Neural crest cell (in vitro differentiated cells): ENCODE data around the gene TBC1D5. TPM values are rescaled to one million over a fixed set of nuclear protein-coding genes. Genes with fewer than 3 reads are reported as not detected.
A peak's percentile ranks its signal among the peaks of the same experiment; 100 is the strongest.

Source experiments
- DNase-seq: peaks from one replicate; pipeline ENCODE4 v3.0.0; 2021; ENCODE audit warnings: low read depth, mixed read lengths, low spot score
- H3K27ac Mint-ChIP-seq: one replicate; pipeline ENCODE4 v1.8.0; 2021; ENCODE audit warnings: mild to moderate bottlenecking, mixed read lengths; ENCODE audit not compliant: unreplicated experiment
- H3K27me3 Mint-ChIP-seq: 2 replicates; pipeline ENCODE4 v1.8.0; 2021; ENCODE audit warnings: low read depth, mild to moderate bottlenecking, mixed read lengths
- H3K36me3 Mint-ChIP-seq: 2 replicates; pipeline ENCODE4 v1.8.0; 2021; ENCODE audit warnings: low read depth, mild to moderate bottlenecking, mixed read lengths
- H3K4me1 Mint-ChIP-seq: 2 replicates; pipeline ENCODE4 v1.8.0; 2021; ENCODE audit warnings: mixed read lengths
- H3K4me3 Mint-ChIP-seq: one replicate; pipeline ENCODE4 v1.8.0; 2021; ENCODE audit warnings: mild to moderate bottlenecking, mixed read lengths
- H3K9me3 Mint-ChIP-seq: 2 replicates; pipeline ENCODE4 v1.8.0; 2021; ENCODE audit warnings: mixed read lengths
- total RNA-seq: library from RNA; stranded (reverse); gene quantifications from 2 replicates; pipeline ENCODE4 v1.2.1, GENCODE V29; 2021
- TF ChIP-seq, protein P1 (sequence below): fragments of 200-600 bp; sonication (generic); conservative IDR thresholded peaks from 2 replicates; pipeline ENCODE4 v1.5.0; 2021; ENCODE audit warnings: antibody characterized with exemption, mild to moderate bottlenecking

The TBC1D5 gene
- total RNA-seq, 1 donor from 2014 or later, result 51.2 TPM

DNA sequence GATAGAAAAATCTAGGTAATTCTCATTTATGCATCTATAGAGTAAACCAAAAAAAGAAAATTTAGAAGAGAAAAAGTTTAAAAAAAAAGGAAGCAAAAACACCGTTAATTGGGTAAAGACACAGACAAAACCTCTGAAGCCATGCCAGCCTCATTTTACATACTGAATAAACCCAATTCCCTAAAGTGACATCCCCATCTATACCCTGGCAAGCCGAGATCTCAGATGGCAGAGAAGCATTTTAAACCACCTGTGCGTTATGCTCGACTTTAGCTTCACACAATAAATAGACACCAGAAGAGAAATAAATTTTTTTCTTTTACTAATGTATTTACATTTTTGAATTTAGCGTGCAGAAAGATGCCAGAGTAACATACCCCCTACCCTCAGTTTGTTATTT is 475.6 kb downstream of the TBC1D5 start:
- Mint-ChIP-seq H3K4me1 (no peaks in the 10 kb centered on the region), H3K9me3 (no peaks in the 10 kb centered on the region), H3K27ac (no peak overlapping the region), H3K27me3 (no peaks in the 10 kb centered on the region), H3K4me3 (no peak overlapping the region), H3K36me3 (no peaks in the 10 kb centered on the region)
- TF ChIP-seq, protein P1, sequence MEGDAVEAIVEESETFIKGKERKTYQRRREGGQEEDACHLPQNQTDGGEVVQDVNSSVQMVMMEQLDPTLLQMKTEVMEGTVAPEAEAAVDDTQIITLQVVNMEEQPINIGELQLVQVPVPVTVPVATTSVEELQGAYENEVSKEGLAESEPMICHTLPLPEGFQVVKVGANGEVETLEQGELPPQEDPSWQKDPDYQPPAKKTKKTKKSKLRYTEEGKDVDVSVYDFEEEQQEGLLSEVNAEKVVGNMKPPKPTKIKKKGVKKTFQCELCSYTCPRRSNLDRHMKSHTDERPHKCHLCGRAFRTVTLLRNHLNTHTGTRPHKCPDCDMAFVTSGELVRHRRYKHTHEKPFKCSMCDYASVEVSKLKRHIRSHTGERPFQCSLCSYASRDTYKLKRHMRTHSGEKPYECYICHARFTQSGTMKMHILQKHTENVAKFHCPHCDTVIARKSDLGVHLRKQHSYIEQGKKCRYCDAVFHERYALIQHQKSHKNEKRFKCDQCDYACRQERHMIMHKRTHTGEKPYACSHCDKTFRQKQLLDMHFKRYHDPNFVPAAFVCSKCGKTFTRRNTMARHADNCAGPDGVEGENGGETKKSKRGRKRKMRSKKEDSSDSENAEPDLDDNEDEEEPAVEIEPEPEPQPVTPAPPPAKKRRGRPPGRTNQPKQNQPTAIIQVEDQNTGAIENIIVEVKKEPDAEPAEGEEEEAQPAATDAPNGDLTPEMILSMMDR, result no peak
- DNase-seq, result no peak

DNA sequence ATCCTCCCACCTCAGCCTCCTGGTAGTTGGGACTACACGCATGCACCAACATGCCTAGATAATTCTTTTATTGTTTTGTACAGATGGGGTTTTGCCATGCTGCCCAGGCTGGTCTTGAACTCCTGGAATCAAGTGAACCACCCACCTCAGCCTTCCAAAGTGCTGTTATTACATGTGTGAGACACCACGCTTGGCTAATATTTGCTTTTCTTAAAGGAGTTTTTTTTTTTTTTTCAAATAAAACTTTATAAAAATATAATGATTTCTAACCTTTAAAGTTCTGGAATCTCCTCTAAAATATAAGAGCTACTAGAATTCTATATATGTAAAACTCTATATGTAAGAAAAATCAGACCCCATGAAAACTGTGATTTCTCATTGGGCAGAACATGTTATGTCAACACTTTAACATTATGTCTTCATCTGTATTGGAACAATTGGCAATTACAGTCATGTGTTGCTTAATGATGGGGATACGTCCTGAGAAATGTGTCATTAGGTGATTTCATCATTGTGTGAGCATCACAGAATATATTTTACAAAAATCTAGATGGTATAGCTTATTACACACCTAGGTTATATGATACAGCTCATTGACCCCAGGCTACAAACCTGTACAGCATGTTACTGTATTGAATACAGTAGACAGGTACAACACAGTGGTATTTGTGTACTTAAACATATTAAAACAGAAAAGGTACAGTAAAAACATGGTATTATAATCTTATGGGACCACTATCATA is 480.6 kb downstream of the TBC1D5 start:
- no peak for DNase-seq
- Mint-ChIP-seq H3K4me3 (no peak overlapping the region), H3K9me3 (no peaks in the 10 kb centered on the region), H3K27ac (no peak overlapping the region), H3K27me3 (no peaks in the 10 kb centered on the region), H3K4me1 (no peaks in the 10 kb centered on the region), H3K36me3 (no peaks in the 10 kb centered on the region)
- TF ChIP-seq, protein P1, result no peak

DNA sequence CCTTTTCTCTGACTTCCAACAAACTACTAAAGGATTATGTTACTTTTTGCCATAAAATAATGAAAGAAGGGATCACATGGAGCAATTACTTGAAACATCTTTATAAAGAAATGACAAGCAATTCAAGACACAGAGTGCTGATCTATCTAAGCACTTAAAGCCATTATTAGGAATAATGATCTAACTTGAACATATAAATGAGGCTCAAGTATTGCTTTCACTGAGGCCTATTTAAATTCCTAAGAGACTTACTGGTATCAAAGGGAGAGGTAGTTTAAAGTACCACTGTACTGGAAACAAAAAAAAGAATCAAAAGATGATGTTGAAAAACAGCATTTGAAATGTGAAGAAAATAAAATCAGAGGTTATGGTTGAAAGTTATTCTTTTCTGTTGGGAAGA is 482.2 kb downstream of the TBC1D5 start:
- TF ChIP-seq, protein P1, result no peak
- H3K27ac Mint-ChIP-seq, result no peak overlapping the region
- H3K4me3 Mint-ChIP-seq, result no peak overlapping the region
- no peaks in the 10 kb centered on the region for H3K27me3 Mint-ChIP-seq
- DNase-seq, result no peak
- H3K9me3 Mint-ChIP-seq, result no peaks in the 10 kb centered on the region
- no peaks in the 10 kb centered on the region for H3K36me3 Mint-ChIP-seq
- no peaks in the 10 kb centered on the region for H3K4me1 Mint-ChIP-seq

DNA sequence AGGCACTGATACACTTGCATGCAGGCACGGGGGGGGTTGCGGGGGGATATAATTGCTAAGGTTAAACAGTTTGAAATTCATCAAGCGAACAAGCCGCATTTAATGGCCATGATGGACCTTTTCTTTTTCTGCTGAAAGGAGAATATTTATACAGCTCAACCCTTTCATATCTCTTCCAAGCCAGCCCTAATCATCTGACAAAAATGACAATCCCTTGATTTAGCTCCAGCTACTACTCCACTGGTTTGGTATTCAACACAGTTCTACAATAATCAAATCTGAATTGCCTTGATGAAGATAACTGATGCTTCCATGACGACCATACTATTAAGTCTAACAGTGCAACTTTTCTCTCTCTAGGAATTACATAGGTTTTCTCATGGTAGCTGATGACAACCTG is 482.7 kb downstream of the TBC1D5 start:
- no peak for DNase-seq
- Mint-ChIP-seq H3K36me3 (no peaks in the 10 kb centered on the region), H3K27me3 (no peaks in the 10 kb centered on the region), H3K27ac (no peak overlapping the region), H3K4me1 (no peaks in the 10 kb centered on the region), H3K4me3 (no peak overlapping the region), H3K9me3 (no peaks in the 10 kb centered on the region)
- TF ChIP-seq, protein P1, result no peak

DNA sequence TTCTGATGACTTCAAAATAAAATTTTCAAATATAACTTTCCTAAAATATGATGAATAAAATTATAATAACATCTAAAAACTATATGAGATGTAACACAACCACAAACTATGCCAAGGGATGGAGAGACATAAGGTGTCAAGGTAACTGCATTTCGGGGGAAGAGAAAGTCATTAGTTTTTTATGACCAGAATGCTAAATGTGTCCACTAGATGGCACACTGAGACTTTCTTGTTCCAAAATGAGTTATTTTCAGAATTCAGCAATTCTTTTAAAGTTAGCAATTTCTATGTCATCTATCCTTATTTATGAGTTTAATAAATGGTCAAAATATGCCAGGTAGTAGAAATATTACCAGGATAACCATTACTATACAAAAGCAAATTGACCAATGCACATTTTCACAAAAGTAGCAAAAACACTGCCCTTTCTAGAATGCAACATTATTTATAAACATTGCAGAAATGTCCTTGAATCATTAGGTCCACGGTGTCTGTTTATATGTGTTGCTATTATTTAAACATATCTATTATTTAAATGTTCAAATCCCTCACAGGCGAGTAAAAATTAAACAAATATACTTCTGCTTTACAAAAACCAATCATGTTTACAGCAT is 483.5 kb downstream of the TBC1D5 start:
- TF ChIP-seq, protein P1, result peak; percentile 90
- no peaks in the 10 kb centered on the region for H3K36me3 Mint-ChIP-seq
- H3K27me3 Mint-ChIP-seq, result no peaks in the 10 kb centered on the region
- peak; percentile 3 for DNase-seq
- H3K4me3 Mint-ChIP-seq, result no peak overlapping the region
- no peak overlapping the region for H3K27ac Mint-ChIP-seq
- H3K4me1 Mint-ChIP-seq, result no peaks in the 10 kb centered on the region
- H3K9me3 Mint-ChIP-seq, result no peaks in the 10 kb centered on the region
